Suppressor macrophage treated with lipopolysaccharide for 4 hours (primary cell): ENCODE results near the gene ERGIC1.
"Not testable (repeated sequence)": the region's sequence is repeated elsewhere in the genome, so short reads cannot be mapped to it uniquely, and the experiment has no call there.

ENCODE experiments used
- DNase-seq: peaks from one replicate; pipeline ENCODE4 v3.0.0-alpha.2; 2020

The ERGIC1 gene

GRCh38 chr5:172833686-172834414 is at the start of gene ERGIC1:
Gene ERGIC1, plus strand, starts transcription at chr5:172834251. Its CDS starts 163 bp downstream, at chr5:172834414.
- peak; percentile 96 for DNase-seq

GRCh38 chr5:172785429-172786088 is 48.5 kb upstream of the ERGIC1 start:
- DNase-seq, result no peak

GRCh38 chr5:172786736-172787462 is 47.2 kb upstream of the ERGIC1 start:
- no peak for DNase-seq

GRCh38 chr5:172787538-172787937 is 46.5 kb upstream of the ERGIC1 start:
- not testable (repeated sequence) for DNase-seq

GRCh38 chr5:172788771-172789686 is 45.0 kb upstream of the ERGIC1 start:
- peak; percentile 66 for DNase-seq

GRCh38 chr5:172789687-172790495 is 44.2 kb upstream of the ERGIC1 start:
- DNase-seq, result no peak

- no peak for DNase-seq
Observed at GRCh38 chr5:172790496-172790889, 43.6 kb upstream of the ERGIC1 start.

GRCh38 chr5:172791286-172791685 is 42.8 kb upstream of the ERGIC1 start:
- no peak for DNase-seq

GRCh38 chr5:172791726-172792445 is 42.2 kb upstream of the ERGIC1 start:
- no peak for DNase-seq

GRCh38 chr5:172792701-172793570 is 41.1 kb upstream of the ERGIC1 start:
- no peak for DNase-seq

- peak; percentile 96 for DNase-seq
Observed at GRCh38 chr5:172793577-172794488, 40.2 kb upstream of the ERGIC1 start.

GRCh38 chr5:172795318-172795977 is 38.6 kb upstream of the ERGIC1 start:
- peak; percentile 47 for DNase-seq

- no peak for DNase-seq
Observed at GRCh38 chr5:172796306-172796705, 37.7 kb upstream of the ERGIC1 start.

GRCh38 chr5:172797771-172798191 is 36.3 kb upstream of the ERGIC1 start:
- peak; percentile 53 for DNase-seq

- peak; percentile 98 for DNase-seq
Observed at GRCh38 chr5:172798422-172799215, 35.4 kb upstream of the ERGIC1 start.

- DNase-seq, result no peak
Observed at GRCh38 chr5:172799416-172799815, 34.6 kb upstream of the ERGIC1 start.

- DNase-seq, result peak; percentile 99
Observed at GRCh38 chr5:172800088-172800551, 33.9 kb upstream of the ERGIC1 start.
